Lower leg skin (tissue), 3 donors: ENCODE results near the gene OVCA2.

Experiments used
- CTCF ChIP-seq, 3 donors: fragments of 450-650 bp; IDR thresholded peaks; one replicate each; pipeline ENCODE4 v1.5.1; 2016; ENCODE audit warnings: antibody characterized with exemption in 3 of 3, mild to moderate bottlenecking in 3 of 3, moderate library complexity in 2 of 3
- POLR2A ChIP-seq, 2 donors: fragments of 450-650 bp; IDR thresholded peaks; one replicate each; pipeline ENCODE4 v1.6.1; 2016 to 2017; ENCODE audit warnings: antibody characterized with exemption in 2 of 2, mild to moderate bottlenecking in 1 of 2, moderate library complexity in 1 of 2

GRCh38 chr17:2076087-2076984, 34.5 kb downstream of the OVCA2 start:
- TF ChIP-seq CTCF (IDR thresholded peaks at IDR 0.05) = no peak
- no peak for TF ChIP-seq POLR2A (IDR thresholded peaks at IDR 0.05)
